Measurements from ENCODE around the gene MRPS31. TPM values are rescaled to one million over a fixed set of nuclear protein-coding genes. Genes with fewer than 3 reads are reported as not detected.

MRPS31 gene
- 13.0 and 24.1 TPM in 2 replicates for total RNA-seq

DNA sequence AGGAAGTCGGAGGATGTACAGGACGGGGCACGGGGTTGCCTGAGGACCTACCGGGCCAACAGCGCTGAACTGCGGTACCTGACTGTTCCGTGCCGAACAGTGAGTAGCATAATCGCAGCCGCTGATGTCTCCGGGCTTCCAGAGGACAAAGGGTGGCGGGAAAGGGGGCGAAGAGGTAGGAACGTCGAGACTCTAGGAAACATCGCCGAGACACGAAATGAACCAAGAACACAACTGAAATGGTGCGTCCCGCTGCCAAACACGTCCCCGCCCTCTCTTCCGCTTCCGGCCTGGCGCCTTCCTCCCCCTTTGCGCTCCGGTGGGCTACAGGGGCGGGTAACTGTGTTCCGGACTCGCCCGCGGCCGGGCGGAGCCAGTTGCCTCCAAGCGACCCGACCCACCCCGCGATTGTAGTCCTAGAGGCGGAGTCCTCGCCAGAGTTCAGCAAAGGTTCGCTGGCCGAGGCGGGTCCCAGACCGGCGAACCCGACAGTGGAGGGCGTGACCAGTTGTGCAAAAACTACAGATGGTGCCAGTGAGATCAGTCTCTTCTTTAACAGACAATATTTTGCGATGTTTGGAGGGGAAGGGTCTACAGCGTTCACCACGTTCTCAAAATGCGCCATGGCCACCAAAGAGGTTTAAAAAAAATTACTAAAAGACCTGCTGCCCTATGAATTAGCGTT is at the start of gene MRPS31:
Gene MRPS31 (minus strand): TSS at position 257 of the 685 bp plus-strand sequence. CDS start 54 bp downstream, at position 203.

DNA sequence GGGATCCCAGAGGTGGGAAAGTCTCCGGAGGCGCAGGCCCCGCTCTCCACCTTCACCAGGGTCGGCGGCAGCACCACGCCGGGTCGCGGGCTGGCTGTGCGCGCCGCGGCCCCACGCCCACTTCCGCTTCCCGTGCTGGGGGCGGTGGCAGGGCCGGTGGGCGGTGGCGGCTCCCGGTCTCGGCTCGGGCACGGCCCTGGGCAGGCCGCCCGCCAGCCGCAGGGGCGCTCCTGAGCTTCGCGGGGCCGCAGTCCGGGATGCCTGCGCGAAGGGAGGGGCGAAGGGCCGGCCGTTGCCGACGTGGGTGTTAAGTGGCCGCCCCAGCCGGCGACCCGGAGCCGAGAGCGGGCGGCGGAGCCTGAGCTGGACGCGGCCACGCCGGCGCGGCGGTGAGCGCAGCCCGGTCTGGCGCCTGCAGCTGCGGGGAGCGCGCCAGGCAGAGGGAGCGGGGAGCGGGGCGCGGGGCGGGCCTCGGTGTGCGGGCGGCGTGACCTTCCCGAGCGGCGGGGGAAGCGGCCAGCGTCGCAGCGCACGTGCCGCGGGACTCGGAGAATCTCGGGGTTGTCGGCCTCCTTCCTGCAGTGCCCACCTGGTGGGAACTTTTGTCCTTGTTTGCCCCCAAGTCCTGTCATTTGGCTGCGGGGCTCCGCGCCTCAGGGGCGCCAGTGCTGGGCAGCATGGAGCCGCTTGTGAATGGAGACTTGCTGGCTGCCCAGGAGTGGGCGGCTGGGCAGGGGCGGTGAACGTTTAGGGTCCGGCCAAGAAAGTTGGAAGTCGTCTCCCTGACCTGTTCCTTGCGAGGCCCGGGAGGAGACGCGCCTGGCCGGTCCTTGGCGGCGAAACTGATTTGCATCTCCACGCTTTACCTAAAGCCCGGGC is 18.5 kb upstream of the MRPS31 start, which contains the start of gene SLC25A15:
Gene SLC25A15 (plus strand): TSS at position 337 of the 879 bp plus-strand sequence. CDS start 3,616 bp downstream, outside the sequence.

Other genes with a start within 250 kb of the MRPS31 start
- gene FOXO1, start 104.5 kb downstream of the MRPS31 start, total RNA-seq, result 13.5 and 16.1 TPM in 2 replicates
- gene SLC25A15, start 18.4 kb upstream of the MRPS31 start, total RNA-seq, result 31.1 and 47.0 TPM in 2 replicates
- gene ELF1, start 248.1 kb upstream of the MRPS31 start, total RNA-seq, result 20.2 and 22.5 TPM in 2 replicates

Measured in myometrial cell (primary cell).